Suppressor macrophage treated with lipopolysaccharide for 1 hour (primary cell): Measurements from ENCODE around the gene SLC25A25.

Experiments used
- DNase-seq, 3 donors: peaks; one replicate each; pipeline ENCODE4 v3.0.0-alpha.2; 2020 to 2022

SLC25A25 gene

GRCh38 chr9:128149001-128149701 lies 81.1 kb downstream of the SLC25A25 start, which contains the start of gene LCN2:
Gene LCN2 (plus strand): TSS chr9:128149453. CDS start chr9:128149526, 73 bp downstream.
- no peak for DNase-seq

- DNase-seq: no peak
These were observed 82.0 kb downstream of the SLC25A25 start for GRCh38 chr9:128149951-128150593.

GRCh38 chr9:128150594-128151308 lies 82.7 kb downstream of the SLC25A25 start:
- peak in 2 of 3 donors; percentile 22 to 24 for DNase-seq

- no peak for DNase-seq
These were observed 83.5 kb downstream of the SLC25A25 start for GRCh38 chr9:128151309-128152132.

GRCh38 chr9:128152133-128153059 lies 84.4 kb downstream of the SLC25A25 start:
- no peak for DNase-seq

- DNase-seq: no peak
These were observed 85.3 kb downstream of the SLC25A25 start for GRCh38 chr9:128153060-128153946.

GRCh38 chr9:128153947-128154695 lies 86.1 kb downstream of the SLC25A25 start:
- no peak for DNase-seq

- DNase-seq: no peak
These were observed 87.9 kb downstream of the SLC25A25 start for GRCh38 chr9:128155736-128156500.
